Keratinocyte (primary cell): Measurements from ENCODE around the gene ADARB2. TPM values are rescaled to one million over a fixed set of nuclear protein-coding genes. Genes with fewer than 3 reads are reported as not detected.
"Not testable (repeated sequence)": the region's sequence is repeated elsewhere in the genome, so short reads cannot be mapped to it uniquely, and the experiment has no call there.

Experiments
- DNase-seq: peaks from one replicate; pipeline ENCODE4 v3.0.0-alpha.2; 2011; ENCODE audit warnings: low read depth, missing footprints, low spot score
- FAIRE-seq: peaks from 2 replicates; lab custom pipeline; 2011; peaks lifted over from hg19 to GRCh38; lab: Jason Lieb, UNC
- H2AFZ ChIP-seq: 2 replicates; pipeline ENCODE4 v1.6.0; 2012; ENCODE audit warnings: low read length, control low read depth, inconsistent platforms; ENCODE audit not compliant: control insufficient read depth
- H3K27ac ChIP-seq: 2 replicates; pipeline ENCODE4 v1.5.1; 2011; ENCODE audit warnings: low read length; ENCODE audit not compliant: control insufficient read depth, insufficient read depth
- H3K27me3 ChIP-seq: 3 replicates; pipeline ENCODE4 v1.6.0; 2011; ENCODE audit warnings: low read length; ENCODE audit not compliant: control insufficient read depth, insufficient read depth; ENCODE audit errors: extremely low read depth
- H3K36me3 ChIP-seq, 2 experiments: 2 replicates in 1 of 2; 3 replicates in 1 of 2; pipeline ENCODE4 v1.5.1; 2011; ENCODE audit warnings: low read length in 2 of 2, mild to moderate bottlenecking in 1 of 2; ENCODE audit not compliant: control insufficient read depth in 2 of 2, insufficient read depth in 2 of 2; ENCODE audit errors: extremely low read depth in 1 of 2
- H3K4me1 ChIP-seq: 3 replicates; pipeline ENCODE4 v1.5.1; 2011; ENCODE audit warnings: low read length; ENCODE audit not compliant: control insufficient read depth, insufficient read depth; ENCODE audit errors: extremely low read depth
- H3K4me2 ChIP-seq: 3 replicates; pipeline ENCODE4 v1.6.0; 2011; ENCODE audit warnings: low read depth, low read length; ENCODE audit not compliant: control insufficient read depth, insufficient read depth; ENCODE audit errors: extremely low read depth
- H3K4me3 ChIP-seq, 3 experiments: fragments of 200-600 bp in 1 of 3; sonication (generic) in 1 of 3; 2 replicates in 2 of 3; 3 replicates in 1 of 3; pipeline ENCODE4 v1.5.1; 2011 to 2016; ENCODE audit warnings: low read length in 3 of 3, mild to moderate bottlenecking in 3 of 3, control low read depth in 2 of 3, inconsistent platforms in 1 of 3, low read depth in 1 of 3, mixed read lengths in 1 of 3, mixed run types in 1 of 3, moderate library complexity in 1 of 3; ENCODE audit not compliant: control insufficient read depth in 2 of 3, insufficient read depth in 2 of 3; ENCODE audit errors: extremely low read depth in 1 of 3
- H3K79me2 ChIP-seq: 2 replicates; pipeline ENCODE4 v1.6.0; 2012; ENCODE audit warnings: low read length; ENCODE audit not compliant: control insufficient read depth, insufficient read depth
- H3K9ac ChIP-seq: 3 replicates; pipeline ENCODE4 v1.6.0; 2011; ENCODE audit warnings: low read length; ENCODE audit not compliant: control insufficient read depth, insufficient read depth; ENCODE audit errors: extremely low read depth
- H3K9me1 ChIP-seq: 3 replicates; pipeline ENCODE4 v1.6.0; 2011; ENCODE audit warnings: low read length; ENCODE audit not compliant: control insufficient read depth, insufficient read depth; ENCODE audit errors: extremely low read depth
- H3K9me3 ChIP-seq: 2 replicates; pipeline ENCODE4 v1.5.1; 2012; ENCODE audit warnings: low read depth, low read length; ENCODE audit not compliant: control insufficient read depth
- H4K20me1 ChIP-seq: 3 replicates; pipeline ENCODE4 v1.6.0; 2011; ENCODE audit warnings: low read length; ENCODE audit not compliant: control insufficient read depth, insufficient read depth; ENCODE audit errors: extremely low read depth
- CTCF ChIP-seq, 3 experiments: IDR thresholded peaks in 1 of 3; conservative IDR thresholded peaks in 1 of 3; optimal IDR thresholded peaks in 1 of 3; 2 replicates in 2 of 3; 3 replicates in 1 of 3; pipeline versions ENCODE3 to v1.5.1; 2011; ENCODE audit warnings: low read length in 3 of 3, mild to moderate bottlenecking in 3 of 3, moderate library complexity in 2 of 3, control low read depth in 1 of 3, inconsistent platforms in 1 of 3; ENCODE audit not compliant: insufficient read depth in 2 of 3; ENCODE audit errors: extremely low read depth in 1 of 3
- EZH2 ChIP-seq: IDR thresholded peaks from one replicate; pipeline ENCODE4 v1.6.1; 2012; ENCODE audit warnings: inconsistent platforms, mild to moderate bottlenecking, low read length, moderate library complexity
- dilution Hi-C: fragments of 300-500 bp; cut with MboI; formaldehyde crosslinking; loops from one replicate; pipeline ENCODE4 v1.7.0; 2020; ENCODE audit warnings: low sequenced_read_pairs; ENCODE audit not compliant: extremely low pct_ligation_motif_present
- polyA plus RNA-seq, 5 experiments: library from polyadenylated mRNA; depleted of rRNA in 3 of 5; stranded (reverse) in 3 of 5; stranded (forward) in 1 of 5; unstranded in 1 of 5; fragments of >200 nt; gene quantifications; 1 replicate in 1 of 5; 2 replicates in 3 of 5; 3 replicates in 1 of 5; pipeline versions ENCODE4 v1.2.1 to v1.2.3, GENCODE V29; 2011 to 2012; ENCODE audit warnings: missing spikeins in 2 of 5, low read depth in 1 of 5, low replicate concordance in 1 of 5

Gene ADARB2
- polyA plus RNA-seq, 1 donor (not counting 4 experiments of a cell fraction or from before 2014, with no cell fraction given) = not detected

- Histone ChIP-seq H3K27ac (no peak overlapping the region), H3K4me3 (no peak overlapping the region), H3K4me1 (no peaks in the 10 kb centered on the region), H3K9me3 (no peaks in the 10 kb centered on the region), H4K20me1 (no peaks in the 10 kb centered on the region), H3K27me3 (no peaks in the 10 kb centered on the region), H3K9me1 (no peaks in the 10 kb centered on the region), H3K9ac (no peak overlapping the region), H3K79me2 (no peaks in the 10 kb centered on the region), H2AFZ (no peak overlapping the region), H3K36me3 (no peaks in the 10 kb centered on the region), H3K4me2 (no peak overlapping the region)
- no peak for TF ChIP-seq EZH2
- TF ChIP-seq CTCF (optimal IDR thresholded peaks at IDR 0.05 in 1 of 3, IDR thresholded peaks at IDR 0.05 in 1 of 3, conservative IDR thresholded peaks at IDR 0.05 in 1 of 3; ENCODE audit: extremely low read depth in 1 of 3, insufficient read depth in 2 of 3, low read length in 3 of 3) = no peak
- FAIRE-seq (no peak), DNase-seq (no peak)
- dilution Hi-C loops = no loop called here
These were observed 392.9 kb downstream of the ADARB2 start for GRCh38 chr10:1344408-1344807.

- Histone ChIP-seq H4K20me1 (no peaks in the 10 kb centered on the region), H3K27me3 (no peaks in the 10 kb centered on the region), H3K79me2 (no peaks in the 10 kb centered on the region), H3K27ac (no peak overlapping the region), H3K4me3 (no peak overlapping the region), H3K9me1 (no peaks in the 10 kb centered on the region), H2AFZ (no peak overlapping the region), H3K36me3 (no peaks in the 10 kb centered on the region), H3K9ac (no peak overlapping the region), H3K4me2 (no peak overlapping the region), H3K4me1 (no peaks in the 10 kb centered on the region), H3K9me3 (no peaks in the 10 kb centered on the region)
- dilution Hi-C loops = no loop called here
- TF ChIP-seq EZH2 = no peak
- TF ChIP-seq CTCF (optimal IDR thresholded peaks at IDR 0.05 in 1 of 3, IDR thresholded peaks at IDR 0.05 in 1 of 3, conservative IDR thresholded peaks at IDR 0.05 in 1 of 3; ENCODE audit: extremely low read depth in 1 of 3, insufficient read depth in 2 of 3, low read length in 3 of 3) = no peak
- FAIRE-seq (no peak), DNase-seq (no peak)
These were observed 394.1 kb downstream of the ADARB2 start for GRCh38 chr10:1343176-1343575.

GRCh38 chr10:1341052-1341451, 396.3 kb downstream of the ADARB2 start:
- dilution Hi-C loops, H3K4me2 ChIP-seq: not testable (repeated sequence)

More at GRCh38 chr10:1341052-1341451, 396.3 kb downstream of the ADARB2 start:
- H4K20me1 ChIP-seq, H3K36me3 ChIP-seq, H3K9me1 ChIP-seq, DNase-seq, H3K9ac ChIP-seq, H3K79me2 ChIP-seq, H3K27ac ChIP-seq, H3K4me1 ChIP-seq, H3K27me3 ChIP-seq, H3K4me3 ChIP-seq, FAIRE-seq, H3K9me3 ChIP-seq, H2AFZ ChIP-seq: not testable (repeated sequence)
